Cardiac fibroblast (primary cell): ENCODE measurements around the gene OTOGL.

Experiments
- DNase-seq, 2 donors: peaks; one replicate each; pipeline versions ENCODE4 v3.0.0 to v3.0.0-alpha.2; 2010; ENCODE audit warnings: low read depth in 2 of 2
- H3K4me3 ChIP-seq, 2 donors: replicated peaks in 1 of 2; 1 replicate in 1 of 2; 2 replicates in 1 of 2; pipeline ENCODE4 v1.5.1; 2011; ENCODE audit warnings: low read depth in 2 of 2, low read length in 2 of 2, mild to moderate bottlenecking in 2 of 2, moderate library complexity in 1 of 2
- CTCF ChIP-seq: IDR thresholded peaks from one replicate; pipeline ENCODE4 v1.5.1; 2011; ENCODE audit warnings: low read depth, mild to moderate bottlenecking, low read length, inconsistent platforms

OTOGL gene

GRCh38 chr12:80166751-80167150 is 67.4 kb downstream of the OTOGL start:
- no peak overlapping the region for H3K4me3 ChIP-seq
- DNase-seq: no peak
- no peak for TF ChIP-seq CTCF

GRCh38 chr12:80168936-80169335 is 69.6 kb downstream of the OTOGL start:
- H3K4me3 ChIP-seq: no peak overlapping the region
- no peak for TF ChIP-seq CTCF
- DNase-seq: no peak

GRCh38 chr12:80170915-80171314 is 71.6 kb downstream of the OTOGL start:
- no peak overlapping the region for H3K4me3 ChIP-seq
- no peak for TF ChIP-seq CTCF
- DNase-seq: no peak

GRCh38 chr12:80173083-80173864 is 73.9 kb downstream of the OTOGL start:
- DNase-seq: no peak
- no peak overlapping the region for H3K4me3 ChIP-seq
- no peak for TF ChIP-seq CTCF

- peak in 1 of 2 donors; percentile 37 for DNase-seq
- TF ChIP-seq CTCF: no peak
- H3K4me3 ChIP-seq: no peak overlapping the region
These were observed 76.1 kb downstream of the OTOGL start for GRCh38 chr12:80175307-80175930.

GRCh38 chr12:80176706-80177105 is 77.4 kb downstream of the OTOGL start:
- TF ChIP-seq CTCF: no peak
- peak in 1 of 2 donors; percentile 63 for DNase-seq
- H3K4me3 ChIP-seq: no peak overlapping the region
